Mesendoderm (in vitro differentiated cells): ENCODE measurements around the gene IQSEC1.

Experiments
- DNase-seq: peaks from one replicate; pipeline ENCODE4 v3.0.0; 2013
- H2AK5ac ChIP-seq: 2 replicates; pipeline ENCODE4 v1.6.1; 2013; ENCODE audit warnings: low read length, inconsistent platforms
- H2BK120ac ChIP-seq: 2 replicates; pipeline ENCODE4 v1.6.1; 2013; ENCODE audit warnings: low read depth, mild to moderate bottlenecking, low read length, moderate library complexity, mixed read lengths
- H2BK15ac ChIP-seq: replicated peaks from 2 replicates; pipeline ENCODE4 v1.6.1; 2013; ENCODE audit warnings: low read depth, mild to moderate bottlenecking, moderate library complexity
- H2BK5ac ChIP-seq: 2 replicates; pipeline ENCODE4 v1.6.1; 2013; ENCODE audit warnings: low read length, inconsistent platforms
- H3K18ac ChIP-seq: 2 replicates; pipeline ENCODE4 v1.6.1; 2013; ENCODE audit warnings: mild to moderate bottlenecking, low read length, mixed read lengths
- H3K23ac ChIP-seq: one replicate; pipeline ENCODE4 v1.6.1; 2013; ENCODE audit warnings: low read length
- H3K27ac ChIP-seq: 2 replicates; pipeline ENCODE4 v1.5.1; 2013; ENCODE audit warnings: low read depth, mild to moderate bottlenecking, inconsistent platforms, low read length, moderate library complexity
- H3K27me3 ChIP-seq: 2 replicates; pipeline ENCODE4 v1.6.1; 2013; ENCODE audit warnings: low read length, control low read depth, mild to moderate bottlenecking, inconsistent platforms; ENCODE audit not compliant: insufficient read depth, poor library complexity
- H3K36me3 ChIP-seq: 2 replicates; pipeline ENCODE4 v1.6.1; 2013; ENCODE audit warnings: low read length, inconsistent platforms; ENCODE audit not compliant: control insufficient read depth, insufficient read depth
- H3K4ac ChIP-seq: one replicate; pipeline ENCODE4 v1.6.1; 2013; ENCODE audit warnings: low read depth, mild to moderate bottlenecking, low read length, moderate library complexity
- H3K4me1 ChIP-seq: 2 replicates; pipeline ENCODE4 v1.6.1; 2013; ENCODE audit warnings: low read depth, low read length, inconsistent platforms; ENCODE audit not compliant: control insufficient read depth
- H3K4me2 ChIP-seq: 2 replicates; pipeline ENCODE4 v1.6.1; 2013; ENCODE audit warnings: low read length
- H3K4me3 ChIP-seq: 2 replicates; pipeline ENCODE4 v1.5.1; 2013; ENCODE audit warnings: mild to moderate bottlenecking, low read length
- H3K56ac ChIP-seq: one replicate; pipeline ENCODE4 v1.6.1; 2013; ENCODE audit warnings: low read length
- H3K79me1 ChIP-seq: 2 replicates; pipeline ENCODE4 v1.6.1; 2013; ENCODE audit warnings: low read length, inconsistent platforms
- H3K79me2 ChIP-seq: 2 replicates; pipeline ENCODE4 v1.6.1; 2013; ENCODE audit warnings: mild to moderate bottlenecking, low read length; ENCODE audit not compliant: control insufficient read depth, insufficient read depth
- H3K9ac ChIP-seq: 2 replicates; pipeline ENCODE4 v1.6.1; 2013; ENCODE audit warnings: low read length, inconsistent platforms
- H4K5ac ChIP-seq: one replicate; pipeline ENCODE4 v1.6.1; 2013; ENCODE audit warnings: low read length
- H4K8ac ChIP-seq: one replicate; pipeline ENCODE4 v1.6.1; 2013; ENCODE audit warnings: low read depth, mild to moderate bottlenecking, control low read depth, low read length, moderate library complexity
- WGBS: extraction: QIAGEN DNeasy Blood & Tissue Kit; methylation state at CpG from one replicate; pipeline ENCODE4 v1.1.7; 2013; ENCODE audit warnings: low lambda C conversion rate, missing lambda C conversion rate; ENCODE audit not compliant: insufficient coverage; ENCODE audit errors: extremely low coverage; 5-methylcytosine and 5-hydroxymethylcytosine counted together

Gene IQSEC1

GRCh38 chr3:12993517-12994356 is 79.5 kb downstream of the IQSEC1 start:
- Histone ChIP-seq H3K4me3 (peak overlapping the region; percentile 30), H2AK5ac (no peak overlapping the region), H3K9ac (peak overlapping the region; percentile 69), H3K79me2 (no peaks in the 10 kb centered on the region), H2BK5ac (no peak overlapping the region), H3K27me3 (no peaks in the 10 kb centered on the region), H3K56ac (peak overlapping the region; percentile 85), H3K36me3 (no peaks in the 10 kb centered on the region), H4K5ac (no peak overlapping the region), H3K4ac (peak overlapping the region; percentile 23), H3K4me1 (no peaks in the 10 kb centered on the region), H3K18ac (peak overlapping the region; percentile 42), H3K23ac (peak overlapping the region; percentile 45), H3K27ac (no peak overlapping the region), H3K4me2 (peak overlapping the region; percentile 86), H4K8ac (no peak overlapping the region), H2BK15ac (no peak overlapping the region), H2BK120ac (no peak overlapping the region), H3K79me1 (no peaks in the 10 kb centered on the region)
- peak; percentile 63 for DNase-seq
- WGBS, result no CpG with 5 or more reads among the region's 114 CpGs

GRCh38 chr3:12992629-12993516 is 80.4 kb downstream of the IQSEC1 start:
- no peak overlapping the region for H3K23ac ChIP-seq
- no peak overlapping the region for H2BK15ac ChIP-seq
- no peak overlapping the region for H4K5ac ChIP-seq
- H3K4me1 ChIP-seq, result no peaks in the 10 kb centered on the region
- H3K9ac ChIP-seq, result peak overlapping the region; percentile 69
- no peaks in the 10 kb centered on the region for H3K79me2 ChIP-seq
- H3K4ac ChIP-seq, result no peak overlapping the region
- no peaks in the 10 kb centered on the region for H3K27me3 ChIP-seq
- no peaks in the 10 kb centered on the region for H3K79me1 ChIP-seq
- no CpG with 5 or more reads among the region's 24 CpGs for WGBS
- H2AK5ac ChIP-seq, result no peak overlapping the region
- peak; percentile 94 for DNase-seq
- peak overlapping the region; percentile 74 for H3K56ac ChIP-seq
- no peak overlapping the region for H3K27ac ChIP-seq
- H2BK120ac ChIP-seq, result no peak overlapping the region
- H3K36me3 ChIP-seq, result no peaks in the 10 kb centered on the region
- no peak overlapping the region for H3K18ac ChIP-seq
- no peak overlapping the region for H2BK5ac ChIP-seq
- peak overlapping the region; percentile 86 for H3K4me2 ChIP-seq
- no peak overlapping the region for H4K8ac ChIP-seq
- no peak overlapping the region for H3K4me3 ChIP-seq

GRCh38 chr3:12991861-12992281 is 81.4 kb downstream of the IQSEC1 start:
- Histone ChIP-seq H3K36me3 (no peaks in the 10 kb centered on the region), H3K18ac (no peak overlapping the region), H3K9ac (no peak overlapping the region), H3K4ac (no peak overlapping the region), H4K8ac (no peak overlapping the region), H3K27me3 (no peaks in the 10 kb centered on the region), H2BK15ac (no peak overlapping the region), H3K27ac (no peak overlapping the region), H2BK120ac (no peak overlapping the region), H2AK5ac (no peak overlapping the region), H3K4me1 (no peaks in the 10 kb centered on the region), H3K4me3 (no peak overlapping the region), H3K79me1 (no peaks in the 10 kb centered on the region), H2BK5ac (no peak overlapping the region), H3K23ac (no peak overlapping the region), H3K79me2 (no peaks in the 10 kb centered on the region), H3K56ac (peak overlapping the region; percentile 60), H3K4me2 (no peak overlapping the region), H4K5ac (no peak overlapping the region)
- DNase-seq, result no peak
- no CpG with 5 or more reads among the region's 9 CpGs for WGBS

- Histone ChIP-seq H3K56ac (peak overlapping the region; percentile 60), H3K4me1 (no peaks in the 10 kb centered on the region), H3K4me3 (no peak overlapping the region), H3K36me3 (no peaks in the 10 kb centered on the region), H3K23ac (peak overlapping the region; percentile 6), H2BK120ac (no peak overlapping the region), H2BK15ac (no peak overlapping the region), H2BK5ac (no peak overlapping the region), H3K79me1 (no peaks in the 10 kb centered on the region), H2AK5ac (no peak overlapping the region), H4K8ac (no peak overlapping the region), H3K9ac (no peak overlapping the region), H4K5ac (no peak overlapping the region), H3K79me2 (no peaks in the 10 kb centered on the region), H3K4me2 (no peak overlapping the region), H3K18ac (no peak overlapping the region), H3K4ac (no peak overlapping the region), H3K27me3 (no peaks in the 10 kb centered on the region), H3K27ac (no peak overlapping the region)
- no CpG with 5 or more reads among the region's 2 CpGs for WGBS
- DNase-seq, result no peak
Measured at GRCh38 chr3:12991481-12991837, 81.8 kb downstream of the IQSEC1 start.

GRCh38 chr3:12990781-12991480 is 82.3 kb downstream of the IQSEC1 start:
- Histone ChIP-seq H2BK15ac (no peak overlapping the region), H3K18ac (no peak overlapping the region), H3K4me3 (no peak overlapping the region), H3K4ac (no peak overlapping the region), H3K9ac (no peak overlapping the region), H4K5ac (no peak overlapping the region), H2AK5ac (no peak overlapping the region), H3K4me1 (no peaks in the 10 kb centered on the region), H4K8ac (no peak overlapping the region), H2BK120ac (no peak overlapping the region), H3K27me3 (no peaks in the 10 kb centered on the region), H3K79me2 (no peaks in the 10 kb centered on the region), H3K56ac (no peak overlapping the region), H3K27ac (no peak overlapping the region), H2BK5ac (no peak overlapping the region), H3K36me3 (no peaks in the 10 kb centered on the region), H3K79me1 (no peaks in the 10 kb centered on the region), H3K4me2 (no peak overlapping the region), H3K23ac (peak overlapping the region; percentile 6)
- WGBS, result no CpG with 5 or more reads among the region's 16 CpGs
- DNase-seq, result peak; percentile 57
